ENCODE results near the gene NLGN3.

NLGN3 gene

GRCh38 chrX:71118032-71118984, 26.3 kb upstream of the NLGN3 start, which contains the start of gene MED12:
Gene MED12, plus strand, starts transcription at chrX:71118596. Its CDS starts 159 bp downstream, at chrX:71118755.
- in situ Hi-C loops (cut with HindIII; ENCODE audit: low sequenced_read_pairs) = no loop called here

GRCh38 chrX:71118985-71119535, 25.6 kb upstream of the NLGN3 start:
- in situ Hi-C loops (cut with HindIII; ENCODE audit: low sequenced_read_pairs) = no loop called here

GRCh38 chrX:71128166-71128833, 16.3 kb upstream of the NLGN3 start:
- in situ Hi-C loops (cut with HindIII; ENCODE audit: low sequenced_read_pairs) = no loop called here

GRCh38 chrX:71128915-71129765, 15.5 kb upstream of the NLGN3 start:
- in situ Hi-C loops (cut with HindIII; ENCODE audit: low sequenced_read_pairs) = no loop called here

- in situ Hi-C loops (cut with HindIII; ENCODE audit: low sequenced_read_pairs) = no loop called here
Measured at GRCh38 chrX:71131510-71131909, 13.1 kb upstream of the NLGN3 start.

GRCh38 chrX:71140440-71140839, 4.2 kb upstream of the NLGN3 start:
- in situ Hi-C loops (cut with HindIII; ENCODE audit: low sequenced_read_pairs) = no loop called here

- in situ Hi-C loops (cut with HindIII; ENCODE audit: low sequenced_read_pairs) = no loop called here
Measured at GRCh38 chrX:71143508-71143907, 1.1 kb upstream of the NLGN3 start.

GRCh38 chrX:71147496-71148277, 3.0 kb downstream of the NLGN3 start:
- in situ Hi-C loops (cut with HindIII; ENCODE audit: low sequenced_read_pairs) = no loop called here

- in situ Hi-C loops (cut with HindIII; ENCODE audit: low sequenced_read_pairs) = no loop called here
Measured at GRCh38 chrX:71148278-71148663, 3.6 kb downstream of the NLGN3 start.

GRCh38 chrX:71151366-71151765, 6.7 kb downstream of the NLGN3 start:
- in situ Hi-C loops (cut with HindIII; ENCODE audit: low sequenced_read_pairs) = loop anchor here (25.0 kb wide), 1 partner anchor 89 kb away; the partner anchor contains the start of gene SNX12

- in situ Hi-C loops (cut with HindIII; ENCODE audit: low sequenced_read_pairs) = loop anchor here (25.0 kb wide), 1 partner anchor 92 kb away; the partner anchor contains the start of gene SNX12
Measured at GRCh38 chrX:71154196-71154595, 9.6 kb downstream of the NLGN3 start.

GRCh38 chrX:71154641-71155040, 10.0 kb downstream of the NLGN3 start:
- in situ Hi-C loops (cut with HindIII; ENCODE audit: low sequenced_read_pairs) = loop anchor here (25.0 kb wide), 1 partner anchor 92 kb away; the partner anchor contains the start of gene SNX12

GRCh38 chrX:71158603-71159002, 14.0 kb downstream of the NLGN3 start:
- in situ Hi-C loops (cut with HindIII; ENCODE audit: low sequenced_read_pairs) = loop anchor here (25.0 kb wide), 1 partner anchor 96 kb away; the partner anchor contains the start of gene SNX12

GRCh38 chrX:71159335-71159734, 14.7 kb downstream of the NLGN3 start:
- in situ Hi-C loops (cut with HindIII; ENCODE audit: low sequenced_read_pairs) = loop anchor here (25.0 kb wide), 1 partner anchor 97 kb away; the partner anchor contains the start of gene SNX12

GRCh38 chrX:71160475-71160874, 15.8 kb downstream of the NLGN3 start:
- in situ Hi-C loops (cut with HindIII; ENCODE audit: low sequenced_read_pairs) = loop anchor here (25.0 kb wide), 1 partner anchor 98 kb away; the partner anchor contains the start of gene SNX12

- in situ Hi-C loops (cut with HindIII; ENCODE audit: low sequenced_read_pairs) = loop anchor here (25.0 kb wide), 1 partner anchor 101 kb away; the partner anchor contains the start of gene SNX12
Measured at GRCh38 chrX:71162981-71163380, 18.3 kb downstream of the NLGN3 start.

- in situ Hi-C loops (cut with HindIII; ENCODE audit: low sequenced_read_pairs) = loop anchor here (25.0 kb wide), 1 partner anchor 102 kb away; the partner anchor contains the start of gene SNX12
Measured at GRCh38 chrX:71164071-71164470, 19.4 kb downstream of the NLGN3 start.

- in situ Hi-C loops (cut with HindIII; ENCODE audit: low sequenced_read_pairs) = loop anchor here (25.0 kb wide), 1 partner anchor 104 kb away; the partner anchor contains the start of gene SNX12
Measured at GRCh38 chrX:71166461-71166860, 21.8 kb downstream of the NLGN3 start.

Data from endothelial cell of hepatic sinusoid (primary cell).